HG03342 (cell line): ENCODE results near the gene CRACR2A.
A peak's percentile ranks its signal among the peaks of the same experiment; 100 is the strongest.

Experiments used
- ATAC-seq: cut with Tn5 transposase; IDR thresholded peaks from one replicate; pipeline ENCODE4 v1.9.1; 2021; ENCODE audit warnings: mild to moderate bottlenecking, moderate library complexity; ENCODE audit not compliant: unreplicated experiment

CRACR2A gene

DNA sequence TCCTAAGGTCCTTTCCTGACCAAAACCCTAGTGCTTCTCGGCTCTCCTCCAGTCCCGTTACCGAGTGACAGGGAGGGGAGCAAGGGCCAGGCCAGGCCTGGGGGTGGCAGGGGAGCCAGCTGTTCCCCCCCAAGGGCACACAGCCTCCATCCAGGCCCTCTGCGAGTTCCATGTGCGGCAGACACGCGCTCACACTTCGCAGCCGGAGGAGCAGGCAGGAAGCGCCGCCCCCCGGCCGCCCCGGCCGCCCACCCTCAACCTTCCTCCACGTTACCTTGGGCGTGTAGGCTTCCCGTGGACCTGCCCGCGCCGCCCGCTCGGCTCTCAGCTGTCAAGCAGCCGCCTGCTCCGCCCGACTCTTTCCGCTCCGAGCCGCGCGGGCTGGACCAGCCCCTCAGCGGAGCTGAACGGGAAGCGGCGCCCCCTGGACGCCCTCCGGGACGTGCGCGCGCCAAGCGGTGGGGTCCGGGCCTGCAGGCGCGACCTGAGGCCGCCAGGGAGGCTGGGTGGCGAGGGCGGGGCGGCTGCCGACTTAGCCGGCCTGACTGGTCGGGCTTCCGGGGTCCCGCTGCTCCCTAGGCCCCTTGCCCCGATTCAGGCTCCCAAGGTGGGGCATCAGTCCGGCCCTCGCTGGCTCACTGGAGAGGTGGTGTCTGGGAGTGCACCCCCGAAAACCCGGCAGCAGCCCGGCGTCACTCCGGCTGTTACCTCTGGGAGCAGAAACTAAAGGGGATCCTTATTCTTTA, at the start of gene CRACR2A:
TSS of gene CRACR2A (minus strand) at position 369 of the 746 bp plus-strand sequence. CDS start 56,110 bp downstream, outside the sequence.
- peak; percentile 87 for ATAC-seq

GRCh38 chr12:3797531-3798048, 44.7 kb upstream of the CRACR2A start:
- ATAC-seq: no peak

- no peak for ATAC-seq
Observed at GRCh38 chr12:3795492-3796133, 42.7 kb upstream of the CRACR2A start.

DNA sequence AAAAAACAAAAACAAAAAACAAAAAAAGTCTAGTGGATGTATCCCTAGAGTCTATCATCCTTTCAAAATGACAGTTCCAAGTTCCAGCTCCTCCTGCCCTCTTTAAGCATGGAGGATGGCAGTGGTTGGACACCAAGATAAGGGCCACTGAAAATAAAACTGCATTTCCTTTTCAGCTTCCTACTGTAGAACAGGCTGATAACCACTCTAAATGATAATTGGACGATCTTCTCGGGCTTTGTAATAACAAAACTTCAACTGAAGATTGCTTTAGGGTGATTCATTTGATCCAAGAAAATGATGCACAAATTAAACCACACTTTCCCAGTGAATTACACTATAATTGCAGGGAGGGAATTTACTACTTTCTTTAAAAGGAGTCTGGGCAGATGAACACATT, 42.2 kb upstream of the CRACR2A start:
- no peak for ATAC-seq

- ATAC-seq: no peak
Observed at GRCh38 chr12:3792623-3793288, 39.8 kb upstream of the CRACR2A start.

DNA sequence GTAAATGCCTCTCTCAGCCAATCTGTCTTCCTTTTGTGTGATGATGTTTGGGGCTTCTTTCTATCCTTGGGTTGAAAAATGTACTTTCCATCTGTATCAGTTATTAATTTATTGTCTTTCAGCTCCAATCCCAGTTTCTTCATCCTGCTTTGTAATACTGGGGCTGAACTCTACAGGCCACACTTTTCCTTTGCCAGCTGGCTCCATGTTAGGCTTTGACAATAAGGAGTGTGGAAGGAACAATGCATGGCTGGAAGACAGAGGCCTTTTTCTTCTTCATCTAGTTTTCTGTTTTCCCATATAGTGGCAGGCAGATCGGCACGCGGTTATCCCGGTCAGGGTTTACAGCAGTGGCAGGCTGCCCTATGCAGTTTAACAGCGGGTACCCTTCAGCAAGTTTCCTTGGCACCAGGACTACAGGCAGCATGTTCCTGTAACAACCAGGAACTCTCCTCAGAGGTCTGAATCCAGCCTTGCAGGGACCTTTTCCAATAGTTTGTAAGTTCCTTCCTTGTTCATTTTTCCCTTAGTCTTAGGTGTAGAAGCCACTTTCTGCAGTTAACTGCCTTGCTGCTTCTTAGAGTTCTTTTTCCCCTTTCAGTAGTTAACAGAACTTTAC, 38.5 kb upstream of the CRACR2A start:
- no peak for ATAC-seq

- no peak for ATAC-seq
Observed at GRCh38 chr12:3790642-3791041, 37.7 kb upstream of the CRACR2A start.

GRCh38 chr12:3789838-3790237, 36.9 kb upstream of the CRACR2A start:
- ATAC-seq: no peak

DNA sequence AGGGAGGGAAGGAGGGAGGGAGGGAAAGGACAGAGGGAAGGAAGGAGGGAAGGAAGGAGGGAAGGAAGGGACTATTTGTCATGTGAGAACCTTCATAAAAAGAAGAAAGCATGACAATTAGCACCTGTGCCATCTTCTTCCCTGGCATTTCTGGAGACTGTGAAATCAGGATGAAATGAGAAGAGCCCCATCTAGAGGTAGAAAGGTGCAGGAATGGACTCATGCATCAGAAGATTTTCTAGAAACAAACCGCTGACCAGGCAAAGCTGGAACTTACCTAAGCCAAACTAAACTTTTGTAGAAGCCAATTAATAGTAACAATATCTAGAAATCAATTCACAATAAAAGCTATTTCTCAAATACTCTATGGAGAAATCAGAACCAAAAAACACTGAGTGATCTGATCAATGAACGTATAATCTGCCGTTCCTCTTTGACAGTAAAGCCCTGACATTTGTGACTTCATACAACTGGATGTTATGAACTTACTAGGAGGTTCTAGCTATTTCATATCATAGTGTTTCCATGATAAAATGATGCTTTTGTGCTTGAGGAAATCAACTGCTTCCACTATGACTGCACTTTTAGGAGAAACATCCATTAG, 24.4 kb upstream of the CRACR2A start:
- ATAC-seq: no peak

- no peak for ATAC-seq
Observed at GRCh38 chr12:3775385-3776035, 22.6 kb upstream of the CRACR2A start.

GRCh38 chr12:3772380-3772779, 19.5 kb upstream of the CRACR2A start:
- ATAC-seq: no peak

DNA sequence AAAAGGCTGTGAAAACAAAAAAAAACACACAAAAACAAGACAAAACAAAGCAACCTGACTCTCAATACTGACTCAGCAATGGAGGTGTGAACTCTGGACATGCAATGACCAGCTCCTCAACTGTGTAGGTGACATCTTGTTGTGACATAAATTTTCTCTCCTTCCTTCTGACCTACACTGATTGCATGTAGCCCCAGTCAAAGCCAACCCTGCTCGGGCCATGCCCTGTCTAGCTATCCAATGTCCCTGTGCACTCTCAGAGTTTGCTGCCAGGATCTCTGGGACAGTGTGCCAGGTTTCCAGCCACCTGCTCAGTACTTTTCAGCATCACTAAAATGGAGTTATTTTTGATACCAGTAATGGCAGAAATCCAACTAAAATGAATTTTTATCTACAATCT, 18.9 kb upstream of the CRACR2A start:
- ATAC-seq: no peak

DNA sequence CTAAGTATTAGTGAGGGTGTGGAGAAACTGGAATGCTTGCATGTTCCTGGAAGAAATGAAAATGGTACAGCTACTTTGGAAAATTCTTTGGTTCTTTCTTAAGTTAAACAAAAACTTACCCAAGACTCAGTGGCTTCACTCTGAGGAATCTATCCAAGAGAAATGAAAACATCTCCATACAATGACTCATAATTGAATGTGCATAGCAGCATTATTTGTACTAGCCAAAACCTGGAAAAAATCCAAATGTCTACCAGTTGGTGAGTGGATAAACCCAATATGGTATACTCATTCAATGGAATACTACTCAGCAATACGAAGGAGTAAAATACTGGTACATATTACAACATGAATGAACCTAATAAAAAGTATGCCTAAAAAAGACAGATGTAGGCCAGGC, 18.0 kb upstream of the CRACR2A start:
- no peak for ATAC-seq

GRCh38 chr12:3768911-3769447, 16.1 kb upstream of the CRACR2A start:
- ATAC-seq: no peak

GRCh38 chr12:3761116-3761735, 8.3 kb upstream of the CRACR2A start:
- ATAC-seq: no peak

GRCh38 chr12:3759878-3760277, 7.0 kb upstream of the CRACR2A start:
- ATAC-seq: no peak

DNA sequence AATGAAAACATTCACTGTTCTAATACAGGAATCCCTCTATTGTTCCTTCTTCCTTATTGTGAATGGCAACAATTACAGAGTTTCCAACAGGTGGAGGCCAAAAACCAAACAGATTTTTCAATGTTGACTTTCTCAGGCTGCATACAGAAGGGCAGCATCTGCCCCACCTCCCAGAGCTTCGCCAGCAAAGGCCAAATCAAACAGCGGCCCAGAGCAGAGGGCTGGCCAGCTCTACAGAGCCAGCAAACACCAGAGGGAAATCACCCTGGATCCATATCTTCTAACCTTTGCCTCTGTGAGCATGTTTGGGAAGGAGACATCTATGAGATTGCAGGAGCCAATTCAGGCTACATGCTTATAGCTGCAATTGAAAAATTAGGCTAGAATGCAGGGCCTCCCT, 4.4 kb upstream of the CRACR2A start:
- ATAC-seq: no peak

- ATAC-seq: no peak
Observed at GRCh38 chr12:3755898-3756297, 3.0 kb upstream of the CRACR2A start.

- no peak for ATAC-seq
Observed at GRCh38 chr12:3753544-3754284, 805 bp upstream of the CRACR2A start.
